ENCODE data around the gene GAB1. TPM values are rescaled to one million over a fixed set of nuclear protein-coding genes. Genes with fewer than 3 reads are reported as not detected.
A peak's percentile ranks its signal among the peaks of the same experiment; 100 is the strongest.

GAB1 gene
- total RNA-seq, 3 donors from 2014 or later, result 24.8 to 67.5 (median 38.7) TPM

DNA sequence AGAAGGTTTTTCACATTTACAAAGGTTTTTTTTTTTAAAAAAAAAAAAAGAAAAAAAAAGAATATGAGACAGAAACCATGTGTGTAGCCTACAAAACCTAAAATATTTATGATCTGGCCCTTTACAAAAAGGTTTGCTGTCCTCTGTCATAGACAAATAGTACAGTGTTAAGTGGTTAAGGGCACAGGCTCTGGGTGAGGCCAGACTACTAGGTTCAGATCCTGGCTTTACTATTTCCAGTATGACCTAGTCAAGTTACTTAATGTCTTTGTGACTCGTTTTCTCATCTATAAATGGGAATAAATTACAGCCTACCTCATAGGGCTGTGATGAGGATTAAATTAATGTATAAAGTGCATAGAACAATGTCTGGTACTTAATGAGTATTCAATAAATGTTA is 56.5 kb downstream of the GAB1 start:
- no peak overlapping the region for H3K27ac ChIP-seq
- no peaks in the 10 kb centered on the region for H3K36me3 ChIP-seq
- H3K27me3 ChIP-seq, result no peaks in the 10 kb centered on the region
- DNase-seq (ENCODE audit: low spot score in 2 of 2), result no peak
- H3K9me3 ChIP-seq, result no peaks in the 10 kb centered on the region
- no peak for TF ChIP-seq POLR2AphosphoS5 (IDR thresholded peaks at IDR 0.05)
- TF ChIP-seq POLR2A (IDR thresholded peaks at IDR 0.05), result no peak
- TF ChIP-seq CTCF (IDR thresholded peaks at IDR 0.05), result no peak
- H3K4me3 ChIP-seq, result no peak overlapping the region
- peaks cover 5 to 9% of the 10 kb centered on the region in 2 donors for H3K4me1 ChIP-seq
- intact Hi-C loops (cut with DNase I; ENCODE audit: low total_unique reads), result no loop called here

GRCh38 chr4:143394739-143395453 is 58.2 kb downstream of the GAB1 start:
- no peak overlapping the region for H3K4me3 ChIP-seq
- no peak for TF ChIP-seq POLR2A (IDR thresholded peaks at IDR 0.05)
- DNase-seq (ENCODE audit: low spot score in 2 of 2), result no peak
- H3K9me3 ChIP-seq, result no peaks in the 10 kb centered on the region
- H3K4me1 ChIP-seq, result peaks cover 5 to 8% of the 10 kb centered on the region in 2 donors
- intact Hi-C loops (cut with DNase I; ENCODE audit: low total_unique reads), result no loop called here
- no peaks in the 10 kb centered on the region for H3K36me3 ChIP-seq
- H3K27ac ChIP-seq, result no peak overlapping the region
- no peaks in the 10 kb centered on the region for H3K27me3 ChIP-seq

DNA sequence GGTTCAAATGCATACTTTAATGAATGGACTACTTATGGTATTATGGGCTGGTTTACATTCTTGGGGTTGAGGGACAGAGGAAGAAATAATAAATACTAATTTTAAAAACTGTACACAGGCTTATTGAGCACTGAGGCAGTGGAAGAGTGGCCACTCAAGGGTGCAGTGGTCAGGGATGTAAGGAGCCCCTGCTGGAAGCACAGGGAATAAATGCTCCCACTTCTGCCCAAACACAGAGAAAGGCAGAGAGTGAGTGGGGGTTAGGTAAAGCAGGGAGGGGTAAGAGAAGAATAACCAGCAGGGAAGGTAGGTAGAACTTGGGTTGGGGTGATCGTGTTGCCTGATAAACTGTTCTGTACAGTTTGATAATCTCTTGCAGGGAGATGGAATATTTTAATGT is 60.0 kb downstream of the GAB1 start:
- no peaks in the 10 kb centered on the region for H3K27me3 ChIP-seq
- no peaks in the 10 kb centered on the region for H3K9me3 ChIP-seq
- no peaks in the 10 kb centered on the region for H3K36me3 ChIP-seq
- no peak overlapping the region for H3K27ac ChIP-seq
- no peak for DNase-seq (ENCODE audit: low spot score in 2 of 2)
- H3K4me3 ChIP-seq, result no peak overlapping the region
- no peak for TF ChIP-seq POLR2AphosphoS5 (IDR thresholded peaks at IDR 0.05)
- no peak for TF ChIP-seq POLR2A (IDR thresholded peaks at IDR 0.05)
- TF ChIP-seq CTCF (IDR thresholded peaks at IDR 0.05), result no peak
- H3K4me1 ChIP-seq, result peaks cover 0 to 1% of the 10 kb centered on the region in 2 donors
- intact Hi-C loops (cut with DNase I; ENCODE audit: low total_unique reads), result no loop called here

GRCh38 chr4:143397335-143397734 is 60.7 kb downstream of the GAB1 start:
- H3K27ac ChIP-seq, result no peak overlapping the region

GRCh38 chr4:143397887-143398286 is 61.2 kb downstream of the GAB1 start:
- H3K4me3 ChIP-seq, result no peak overlapping the region
- DNase-seq (ENCODE audit: low spot score in 2 of 2), result no peak
- peak overlapping the region in 1 of 2 donors; percentile 20 for H3K27ac ChIP-seq
- no peaks in the 10 kb centered on the region for H3K27me3 ChIP-seq
- no peaks in the 10 kb centered on the region for H3K9me3 ChIP-seq
- no peaks in the 10 kb centered on the region for H3K36me3 ChIP-seq
- TF ChIP-seq POLR2A (IDR thresholded peaks at IDR 0.05) (no peak), POLR2AphosphoS5 (IDR thresholded peaks at IDR 0.05) (no peak), CTCF (IDR thresholded peaks at IDR 0.05) (no peak)
- H3K4me1 ChIP-seq, result peaks cover 0 to 7% of the 10 kb centered on the region in 2 donors
- intact Hi-C loops (cut with DNase I; ENCODE audit: low total_unique reads), result no loop called here

More at GRCh38 chr4:143397335-143397734, 60.7 kb downstream of the GAB1 start:
- intact Hi-C loops (cut with DNase I; ENCODE audit: low total_unique reads), result no loop called here
- peaks cover 0 to 2% of the 10 kb centered on the region in 2 donors for H3K4me1 ChIP-seq
- H3K9me3 ChIP-seq, result no peaks in the 10 kb centered on the region
- TF ChIP-seq CTCF (IDR thresholded peaks at IDR 0.05) (no peak), POLR2AphosphoS5 (IDR thresholded peaks at IDR 0.05) (no peak), POLR2A (IDR thresholded peaks at IDR 0.05) (no peak)
- no peak overlapping the region for H3K4me3 ChIP-seq
- no peak for DNase-seq (ENCODE audit: low spot score in 2 of 2)
- H3K36me3 ChIP-seq, result no peaks in the 10 kb centered on the region
- no peaks in the 10 kb centered on the region for H3K27me3 ChIP-seq
